Stimulated activated CD4-positive, alpha-beta T cell treated with anti-CD3 and anti-CD28 coated beads, Interleukin-12 subunit alpha, Interleukin-12 subunit beta, amount 100 ng/mL, for 4 hours (primary cell): ENCODE results near the gene IQSEC1.
A peak's percentile ranks its signal among the peaks of the same experiment; 100 is the strongest.
"Not testable (repeated sequence)": the region's sequence is repeated elsewhere in the genome, so short reads cannot be mapped to it uniquely, and the experiment has no call there.

Experiments
- DNase-seq: peaks from one replicate; pipeline ENCODE4 v3.0.0-alpha.2; 2020

The IQSEC1 gene

DNA sequence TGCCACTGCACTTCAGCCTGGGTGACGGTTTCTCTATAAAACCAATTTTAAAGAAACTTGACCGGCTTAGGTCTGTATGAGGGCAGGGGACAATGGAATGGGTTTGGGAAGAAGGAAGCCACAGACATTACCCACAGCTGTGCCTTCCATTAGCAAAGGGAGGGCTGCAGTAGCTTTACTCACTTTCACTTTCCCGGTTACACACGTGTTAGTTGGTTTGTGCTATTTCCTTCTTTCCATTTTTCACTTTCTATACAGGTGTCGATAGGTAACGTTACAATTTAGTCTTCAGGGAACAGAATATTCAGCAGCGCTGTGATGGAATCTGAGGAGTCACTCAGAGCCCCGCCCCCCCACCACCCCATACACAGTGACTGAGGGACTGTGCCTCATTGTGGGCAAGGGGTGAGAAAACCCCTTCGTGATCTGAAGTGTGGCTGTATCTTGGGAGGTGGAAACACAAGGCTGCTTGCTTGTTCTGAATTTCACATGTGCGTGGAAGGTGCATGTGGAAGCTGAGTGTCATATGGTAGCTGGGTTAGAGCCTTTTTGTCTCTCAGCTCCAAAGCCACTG is 187.0 kb downstream of the IQSEC1 start:
- peak; percentile 19 for DNase-seq

DNA sequence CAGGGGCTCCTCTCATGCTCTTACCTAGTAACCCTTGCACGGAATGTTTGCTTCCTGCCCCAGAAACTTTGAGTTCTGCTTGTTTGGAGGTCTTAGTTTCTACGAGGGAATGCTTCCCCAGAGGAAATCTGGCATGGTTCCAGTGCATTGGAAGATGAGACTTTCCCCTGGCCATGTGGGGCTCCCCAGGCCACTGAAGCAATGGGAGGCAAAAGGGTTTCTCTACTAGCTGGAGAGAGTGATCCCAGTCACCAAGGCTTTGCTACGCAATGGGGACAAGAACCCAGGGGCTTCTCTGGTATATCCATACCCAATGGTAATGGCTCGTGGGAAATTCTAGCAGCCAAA is 187.7 kb downstream of the IQSEC1 start:
- DNase-seq: no peak

- no peak for DNase-seq
These were observed 188.2 kb downstream of the IQSEC1 start for GRCh38 chr3:12884790-12885582.

DNA sequence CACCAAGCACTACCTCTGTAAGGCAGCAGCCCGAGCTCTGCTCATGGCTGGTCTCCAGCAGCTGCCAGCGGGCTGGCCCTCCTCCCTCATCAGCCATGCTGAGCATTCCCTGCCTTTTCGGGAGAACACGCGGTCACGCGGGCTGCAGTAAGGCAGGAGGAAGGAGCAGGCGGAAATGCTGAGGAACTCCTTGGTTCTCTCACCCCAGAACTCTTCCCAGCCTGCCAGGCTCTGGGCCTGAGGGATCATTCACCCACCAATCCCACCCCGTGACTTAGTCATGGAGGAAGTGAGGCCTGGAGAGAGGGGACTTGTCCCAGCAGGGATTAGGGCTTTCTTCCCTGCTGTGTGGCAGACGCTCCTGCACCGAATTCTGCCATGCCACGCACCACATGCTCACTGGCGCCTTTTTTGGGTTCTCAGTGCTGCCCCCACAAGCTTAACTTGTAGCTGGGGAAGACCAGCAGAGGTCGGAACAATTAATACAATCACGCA is 189.0 kb downstream of the IQSEC1 start:
- DNase-seq: no peak

DNA sequence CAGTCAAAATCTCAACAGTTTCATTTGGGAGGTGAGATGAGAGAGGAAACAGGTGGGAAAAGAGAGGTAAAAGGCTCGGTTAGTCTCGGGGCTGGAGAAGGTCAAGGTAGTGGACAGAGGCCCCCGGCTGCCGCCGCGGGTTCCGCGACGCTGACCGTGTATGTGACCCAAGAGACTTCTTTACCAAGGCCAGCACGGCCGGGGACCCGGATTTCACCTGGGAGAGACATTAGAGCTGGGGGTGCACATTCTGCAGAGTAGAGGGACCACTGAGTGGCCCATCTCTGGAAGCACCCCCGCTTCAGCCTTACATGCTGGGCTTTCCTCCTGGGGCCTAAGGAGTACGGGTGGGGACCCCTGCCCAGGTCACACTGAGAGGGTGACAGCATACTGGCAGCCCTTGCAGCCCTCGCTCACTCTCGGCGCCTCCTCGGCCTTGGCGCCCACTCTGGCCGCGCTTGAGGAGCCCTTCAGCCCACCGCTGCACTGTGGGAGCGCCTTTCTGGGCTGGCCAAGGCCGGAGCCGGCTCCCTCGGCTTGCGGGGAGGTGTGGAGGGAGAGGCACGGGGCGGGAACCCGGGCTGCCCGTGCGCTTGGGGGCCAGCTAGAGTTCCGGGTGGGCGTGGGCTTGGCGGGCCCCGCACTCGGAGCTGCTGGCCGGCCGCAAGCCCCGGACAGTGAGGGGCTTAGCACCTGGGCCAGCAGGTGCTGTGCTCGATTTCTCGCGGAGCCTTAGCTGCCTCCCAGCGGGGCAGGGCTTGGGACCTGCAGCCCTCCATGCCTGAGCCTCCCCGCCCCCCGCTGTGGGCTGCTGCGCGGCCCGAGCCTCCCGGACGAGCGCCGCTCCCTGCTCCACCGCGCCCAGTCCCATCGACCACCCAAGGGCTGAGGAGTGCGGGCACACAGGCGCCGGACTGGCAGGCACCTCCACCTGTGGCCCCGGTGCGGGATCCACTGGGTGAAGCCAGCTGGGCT is 190.6 kb downstream of the IQSEC1 start:
- DNase-seq: no peak

DNA sequence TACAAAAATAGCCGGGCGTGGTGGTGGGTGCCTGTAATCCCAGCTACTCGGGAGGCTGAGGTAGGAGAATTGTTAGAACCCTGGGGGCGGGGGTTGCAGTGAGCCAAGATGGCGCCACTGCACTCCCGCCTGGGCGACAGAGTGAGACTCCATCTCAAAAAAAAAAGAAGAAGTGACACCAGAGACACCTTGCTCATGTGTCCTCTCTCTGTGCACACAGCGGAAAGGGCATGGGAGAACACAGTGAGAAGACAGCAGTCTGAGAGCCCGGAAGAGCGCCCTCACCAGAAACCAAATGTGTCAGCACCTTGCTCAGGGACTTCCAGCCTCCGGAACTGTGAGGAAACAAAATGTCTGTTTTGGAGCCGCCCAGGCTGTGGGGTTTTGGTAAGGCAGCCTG is 191.4 kb downstream of the IQSEC1 start:
- not testable (repeated sequence) for DNase-seq

- DNase-seq: no peak
These were observed 193.9 kb downstream of the IQSEC1 start for GRCh38 chr3:12879191-12879815.

GRCh38 chr3:12878758-12879157 is 194.5 kb downstream of the IQSEC1 start:
- not testable (repeated sequence) for DNase-seq

DNA sequence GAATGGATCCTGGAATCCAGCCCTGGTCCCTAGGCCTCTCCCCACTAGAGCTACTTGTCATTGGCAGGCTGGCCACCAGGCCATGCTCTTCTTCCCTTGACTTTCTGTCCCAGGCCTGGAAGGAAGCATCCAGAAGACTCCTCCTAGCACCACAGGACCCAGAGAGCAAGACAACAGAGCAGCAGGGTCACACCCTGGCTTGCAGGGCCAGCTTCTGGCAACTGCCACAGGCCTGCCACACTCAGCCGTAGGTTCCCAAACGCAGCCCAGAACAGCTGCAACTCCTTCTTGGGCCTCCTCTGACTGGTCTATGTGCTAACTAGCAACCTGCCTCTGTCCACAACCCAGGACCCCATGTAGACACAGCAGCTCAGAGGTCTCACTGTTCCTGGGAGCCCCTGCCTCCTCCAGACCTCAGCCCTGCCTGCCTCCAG is 195.1 kb downstream of the IQSEC1 start:
- DNase-seq: no peak

DNA sequence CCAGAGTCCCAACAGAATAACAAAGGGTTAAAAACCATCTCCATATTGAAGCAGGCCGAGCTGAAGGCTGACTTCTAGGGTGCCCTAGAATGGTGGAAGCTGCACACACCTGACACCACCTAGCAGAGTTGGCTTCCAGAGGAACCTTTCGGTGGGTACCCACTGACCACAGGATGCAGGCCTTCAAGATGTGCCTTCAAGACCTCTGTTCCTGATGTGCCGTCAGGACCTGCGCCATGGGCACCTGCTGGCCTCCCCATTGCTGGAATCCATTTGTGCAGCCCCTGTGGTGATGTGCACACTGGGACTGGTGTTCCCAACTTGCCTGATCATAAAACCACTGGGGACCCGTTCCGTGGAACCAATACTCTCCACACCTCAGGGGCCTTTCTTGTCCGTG is 196.2 kb downstream of the IQSEC1 start:
- DNase-seq: no peak

GRCh38 chr3:12875857-12876836 is 197.1 kb downstream of the IQSEC1 start:
- peak; percentile 8 for DNase-seq

DNA sequence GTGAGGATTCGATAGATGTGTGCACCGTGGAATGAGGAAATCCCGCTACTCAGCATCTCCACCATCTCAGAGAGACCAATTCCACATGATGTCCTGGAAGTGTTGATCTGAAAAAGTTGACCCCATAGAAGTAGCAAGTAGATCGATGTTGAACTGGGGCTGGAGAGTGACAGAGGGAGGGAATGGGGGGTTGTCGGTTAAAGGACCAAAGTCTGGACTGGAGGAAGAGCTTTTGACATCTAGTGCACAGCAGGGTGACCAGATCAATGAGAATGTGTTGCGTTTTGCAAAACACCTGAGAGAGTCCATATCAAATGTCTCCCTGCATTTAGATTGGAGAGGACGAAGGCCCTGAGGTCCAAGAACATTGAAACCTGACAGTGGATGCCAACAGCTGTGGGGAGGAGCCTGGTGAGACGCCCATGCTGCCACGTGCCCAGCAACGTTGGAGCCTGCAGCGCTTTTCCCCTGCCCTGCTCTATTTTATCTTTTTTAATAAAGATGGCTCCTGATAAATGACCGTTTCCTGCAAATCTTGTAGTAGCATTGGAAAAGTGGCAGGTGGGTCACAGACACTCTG is 201.7 kb downstream of the IQSEC1 start:
- DNase-seq: no peak

DNA sequence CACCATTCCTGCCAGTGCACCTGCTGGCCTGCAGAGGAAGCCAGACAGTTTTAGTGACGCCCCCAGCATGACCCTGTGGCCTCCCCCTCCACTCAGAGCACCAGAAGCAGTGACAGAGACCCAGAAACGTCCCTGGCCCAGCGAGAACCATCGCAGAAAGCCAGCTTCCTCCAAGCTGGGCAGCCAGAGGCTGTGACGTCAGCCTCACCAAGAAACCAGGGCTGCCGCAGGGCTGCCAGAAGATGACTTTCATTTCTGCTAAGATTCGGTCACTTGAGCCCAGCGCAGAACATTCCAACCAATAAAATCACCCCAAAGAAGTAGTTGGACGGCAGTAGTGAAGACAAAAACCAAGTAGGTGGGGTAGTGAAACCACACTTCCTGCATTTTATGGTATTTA is 202.3 kb downstream of the IQSEC1 start:
- no peak for DNase-seq

GRCh38 chr3:12869035-12869621 is 204.1 kb downstream of the IQSEC1 start:
- DNase-seq: peak; percentile 31

DNA sequence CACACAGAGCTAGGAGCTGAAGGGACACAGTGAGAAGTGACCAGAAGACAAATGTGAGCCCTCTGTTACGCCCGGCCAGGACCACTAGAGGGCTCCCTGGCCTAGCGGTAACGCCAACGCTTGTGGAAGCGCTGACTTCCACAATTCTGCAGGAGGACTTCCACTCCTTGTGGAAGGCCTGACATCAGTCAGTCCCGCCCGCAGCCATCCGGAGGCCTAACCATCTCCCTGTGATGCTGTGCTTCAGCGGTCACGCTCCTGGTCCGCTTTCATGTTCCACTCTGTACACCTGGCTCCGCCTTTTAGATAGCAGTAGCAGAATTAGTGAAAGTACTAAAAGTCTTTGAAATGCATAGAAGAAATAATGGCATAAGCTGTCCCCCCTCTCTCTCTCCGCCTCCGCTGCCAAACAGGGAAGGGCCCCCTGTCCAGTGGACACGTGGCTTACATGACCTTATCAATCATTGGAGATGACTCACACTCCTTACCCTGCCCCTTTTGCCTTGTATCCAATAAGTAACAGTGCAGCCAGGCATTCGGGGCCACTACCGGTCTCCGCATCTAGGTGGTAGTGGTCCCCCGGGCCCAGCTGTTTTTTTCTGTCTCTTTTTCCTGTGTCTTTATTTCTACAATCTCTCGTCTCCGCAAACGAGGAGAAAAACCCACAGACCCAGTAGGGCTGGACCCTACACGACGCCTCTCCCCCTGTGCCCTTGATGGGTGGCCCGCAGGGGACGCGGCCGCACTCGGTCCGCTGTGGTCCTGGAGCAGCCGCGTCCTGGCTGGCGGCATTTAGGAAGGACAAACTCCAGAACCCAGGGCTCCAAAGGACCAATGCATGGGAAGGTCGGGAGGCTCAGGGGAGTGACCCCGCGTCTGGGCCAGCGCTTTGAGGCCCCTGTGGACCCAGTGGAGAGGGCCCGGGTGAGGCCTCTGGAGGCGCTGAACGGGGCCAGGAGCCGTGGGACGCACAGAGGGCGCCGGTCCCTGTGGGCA is 204.9 kb downstream of the IQSEC1 start:
- peak; percentile 53 for DNase-seq

DNA sequence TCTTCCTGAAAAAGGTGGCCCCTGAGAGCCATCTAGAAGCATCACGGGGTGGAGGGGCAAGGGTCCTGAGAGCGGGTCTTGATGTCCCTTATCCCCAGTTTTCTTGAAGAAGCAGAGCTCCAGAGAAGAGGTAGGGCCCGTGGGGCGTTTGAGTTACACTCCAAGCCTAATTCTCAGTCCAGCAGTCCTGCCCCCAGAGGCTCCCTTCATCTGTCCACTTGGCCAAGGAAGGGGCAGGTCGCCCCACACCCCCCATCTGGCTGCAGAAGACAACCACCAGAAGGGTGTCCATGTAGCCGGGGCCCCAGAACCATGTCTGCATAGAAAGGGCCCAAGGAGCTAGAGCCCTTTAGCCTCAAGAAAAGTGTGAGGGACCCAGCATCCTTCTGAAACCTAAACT is 206.4 kb downstream of the IQSEC1 start:
- DNase-seq: no peak

- DNase-seq: no peak
These were observed 208.0 kb downstream of the IQSEC1 start for GRCh38 chr3:12865271-12865670.

DNA sequence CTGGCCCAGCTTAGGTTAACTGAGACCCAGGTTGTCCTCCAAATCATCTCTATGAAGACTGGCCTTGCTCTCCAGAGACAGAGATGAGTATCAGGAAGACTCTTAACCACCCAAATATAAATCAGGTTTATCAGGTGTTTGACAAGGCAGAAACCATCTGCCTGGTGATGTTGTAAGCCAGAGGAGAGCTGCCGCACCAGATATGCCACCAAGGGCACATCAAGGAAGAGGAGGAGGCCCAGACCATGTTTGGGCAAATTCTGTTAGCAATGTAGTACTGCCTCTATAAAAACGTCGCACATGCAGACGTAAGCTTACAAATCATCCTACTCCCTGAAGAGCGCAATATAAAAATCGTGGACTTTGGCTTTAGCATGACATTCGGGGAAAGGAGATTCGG is 210.8 kb downstream of the IQSEC1 start:
- DNase-seq: no peak

DNA sequence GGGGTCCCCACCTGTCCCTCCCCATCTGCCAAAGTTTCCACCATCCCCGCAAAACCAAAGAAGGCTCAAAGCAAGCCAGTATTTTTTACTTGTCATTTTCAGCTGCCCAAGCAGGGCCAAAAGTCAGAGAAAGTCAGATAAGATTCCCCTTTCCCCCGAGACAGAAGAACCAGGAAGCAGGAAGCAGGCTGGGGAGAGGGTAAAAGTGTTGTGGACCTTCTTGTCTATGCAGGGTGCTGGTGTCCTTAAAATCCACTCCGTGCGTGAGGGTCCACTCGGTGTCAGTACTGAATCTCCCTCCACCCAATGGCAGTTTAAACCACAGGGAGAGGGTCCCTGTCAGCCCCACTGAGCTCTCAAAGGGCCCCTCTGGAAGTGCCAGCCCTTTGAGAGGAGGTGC is 211.6 kb downstream of the IQSEC1 start:
- no peak for DNase-seq

DNA sequence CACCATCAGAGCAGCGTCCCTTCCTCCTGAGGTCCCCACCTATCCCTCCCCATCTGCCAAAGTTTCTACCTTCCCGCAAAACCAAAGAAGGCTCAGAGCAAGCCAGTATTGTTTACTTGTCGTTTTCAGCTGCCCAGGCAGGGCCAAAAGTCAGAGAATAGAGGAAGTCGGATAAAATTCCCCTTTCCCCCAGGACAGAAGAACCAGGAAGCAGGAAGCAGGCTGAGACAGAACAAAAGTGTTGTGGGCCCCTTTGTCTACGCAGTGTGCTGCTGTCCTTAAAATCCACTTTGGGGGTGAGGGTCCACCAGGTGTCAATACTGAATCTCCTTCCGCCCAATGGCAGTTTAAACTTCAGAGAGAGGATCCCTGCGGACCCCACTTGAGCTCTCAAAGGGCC is 213.4 kb downstream of the IQSEC1 start:
- DNase-seq: no peak
